ENCODE results near the gene ING3.
A peak's percentile ranks its signal among the peaks of the same experiment; 100 is the strongest.
"Not testable (repeated sequence)": the region's sequence is repeated elsewhere in the genome, so short reads cannot be mapped to it uniquely, and the experiment has no call there.

Gene ING3

DNA sequence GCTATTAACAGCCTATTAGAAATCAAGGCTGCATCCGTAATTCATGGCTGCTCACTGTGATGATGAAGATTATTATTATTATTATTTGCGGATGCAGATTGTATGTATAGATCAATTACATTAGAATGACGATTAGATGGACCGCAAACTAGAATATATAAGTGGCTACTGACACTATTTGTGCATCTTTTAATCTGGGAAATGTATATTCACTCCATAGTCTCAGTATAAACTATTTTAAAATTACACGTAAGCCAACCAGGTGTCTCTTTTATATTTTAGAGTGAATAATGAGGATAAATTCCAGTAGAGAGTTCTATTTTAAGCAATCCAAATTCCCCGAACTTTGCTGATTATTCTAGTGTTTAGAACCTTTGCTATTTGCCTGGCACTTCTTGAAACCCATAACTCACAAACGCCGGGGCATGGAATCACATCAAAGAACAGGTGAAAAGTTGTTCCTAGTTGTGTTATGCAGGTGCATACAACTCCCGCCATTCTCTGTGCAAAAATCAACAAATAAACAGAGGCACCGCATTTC, 509 bp upstream of the ING3 start:
- no peak for DNase-seq (ENCODE audit: extremely low read depth in 1 of 2, low read depth in 1 of 2)

DNA sequence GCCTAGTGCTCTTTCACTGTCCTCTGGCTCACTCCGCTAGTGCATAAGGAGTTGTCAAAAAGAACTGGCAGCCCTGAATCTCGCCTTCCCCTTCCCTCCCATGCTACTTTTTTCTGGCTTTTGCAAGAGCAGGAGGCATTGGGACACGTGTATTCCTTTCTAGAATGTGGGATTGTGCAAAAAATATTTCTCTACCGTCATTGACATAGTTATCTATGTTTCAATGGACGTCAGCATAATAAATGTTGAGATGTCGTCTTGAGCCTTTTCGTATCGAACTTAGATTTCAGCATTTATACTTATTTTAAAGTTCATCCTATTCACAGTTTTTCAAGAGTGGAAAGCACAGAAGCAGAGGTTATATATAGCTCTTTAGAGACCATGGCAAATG, 727 bp downstream of the ING3 start:
- no peak for DNase-seq (ENCODE audit: extremely low read depth in 1 of 2, low read depth in 1 of 2)

DNA sequence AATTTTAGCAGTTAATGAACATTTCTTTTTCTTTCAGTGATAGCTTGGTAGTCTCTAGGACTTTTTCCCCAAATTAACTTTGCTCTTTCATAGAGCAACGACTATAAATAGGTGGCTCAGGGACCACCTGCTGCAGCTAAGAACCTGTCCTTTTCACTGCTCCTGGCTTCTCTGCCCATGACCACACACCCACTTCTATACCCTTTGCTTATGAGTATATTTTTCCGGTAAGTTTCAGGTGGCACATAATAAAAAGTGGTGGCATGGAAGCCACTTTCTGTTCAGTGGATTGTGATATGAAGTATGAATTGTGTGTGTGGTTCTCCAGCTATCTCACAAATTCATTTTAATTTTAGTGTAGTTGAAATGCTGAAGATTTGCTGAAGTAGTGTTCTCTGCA, 1.2 kb downstream of the ING3 start:
- DNase-seq (ENCODE audit: extremely low read depth in 1 of 2, low read depth in 1 of 2) = no peak

DNA sequence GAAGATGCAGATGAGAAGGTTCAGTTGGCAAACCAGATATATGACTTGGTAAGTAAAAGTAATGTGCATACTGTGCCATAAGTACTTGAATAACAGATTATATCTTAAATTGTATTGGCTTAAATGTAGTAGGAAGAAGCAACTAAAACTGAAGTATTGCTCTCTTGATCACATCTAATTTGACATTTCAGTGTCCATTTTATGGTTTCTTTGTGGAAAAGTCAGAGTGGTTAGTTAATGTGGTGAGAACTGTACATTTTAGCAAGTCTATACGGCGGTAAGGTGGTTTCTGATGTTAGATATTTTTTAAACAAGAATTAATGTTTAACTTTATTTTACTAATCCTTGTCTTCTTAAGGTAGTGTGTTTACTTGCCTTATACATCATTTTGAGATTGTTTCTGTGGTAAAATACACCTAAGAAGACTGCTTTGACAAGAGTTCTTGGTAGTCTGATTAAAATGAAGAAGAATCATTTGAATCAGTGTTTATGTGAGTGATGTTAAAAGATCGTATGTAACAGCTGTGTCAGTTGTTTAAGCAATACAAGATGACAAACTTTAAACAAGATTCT, 5.1 kb downstream of the ING3 start:
- DNase-seq (ENCODE audit: extremely low read depth in 1 of 2, low read depth in 1 of 2) = no peak

DNA sequence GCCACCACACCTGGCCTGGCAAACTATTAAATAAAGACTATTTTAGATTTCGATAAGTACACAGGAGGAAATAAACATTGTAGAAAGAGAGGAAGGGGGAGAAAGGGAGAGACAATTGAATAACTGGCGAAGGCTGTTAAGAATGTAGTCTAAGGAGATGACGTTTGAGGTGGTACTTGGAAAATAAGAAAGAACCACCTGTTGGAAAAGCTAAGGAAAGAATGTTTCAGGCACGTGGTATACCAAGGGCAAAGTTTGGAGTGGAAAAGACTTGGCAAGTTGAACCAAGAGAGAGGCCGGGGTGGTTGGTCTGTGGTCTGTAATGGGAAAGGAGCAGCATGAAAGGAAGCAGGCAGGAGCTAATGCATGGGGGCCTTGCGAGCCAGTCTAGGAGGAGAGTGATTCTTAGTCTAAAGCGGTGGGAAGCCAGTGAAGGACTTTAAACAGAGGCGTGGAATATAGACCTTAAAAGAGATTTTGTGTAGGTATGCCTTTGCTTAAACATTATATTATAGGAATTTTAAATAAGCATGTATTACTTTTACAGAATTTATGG, 9.4 kb downstream of the ING3 start:
- DNase-seq (ENCODE audit: extremely low read depth in 1 of 2, low read depth in 1 of 2) = no peak

DNA sequence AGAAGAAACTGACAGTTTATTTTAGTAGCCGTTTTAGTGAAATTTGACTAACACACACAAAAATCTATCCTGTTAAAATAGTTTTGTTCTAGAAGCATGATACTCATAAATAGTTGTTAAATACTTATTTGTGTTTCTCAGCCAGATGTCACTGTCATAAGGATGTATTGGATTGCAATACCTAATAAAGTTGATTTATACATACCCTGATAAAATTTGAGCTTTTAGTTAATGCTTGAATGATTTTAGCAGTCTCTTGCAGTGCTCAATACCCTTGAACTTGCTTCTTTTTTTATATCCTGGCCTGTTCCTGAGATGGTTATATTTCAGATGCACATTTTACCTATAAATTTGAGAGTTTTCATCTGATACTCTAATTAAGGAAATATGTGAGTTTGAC, 10.1 kb downstream of the ING3 start:
- no peak for DNase-seq (ENCODE audit: extremely low read depth in 1 of 2, low read depth in 1 of 2)

DNA sequence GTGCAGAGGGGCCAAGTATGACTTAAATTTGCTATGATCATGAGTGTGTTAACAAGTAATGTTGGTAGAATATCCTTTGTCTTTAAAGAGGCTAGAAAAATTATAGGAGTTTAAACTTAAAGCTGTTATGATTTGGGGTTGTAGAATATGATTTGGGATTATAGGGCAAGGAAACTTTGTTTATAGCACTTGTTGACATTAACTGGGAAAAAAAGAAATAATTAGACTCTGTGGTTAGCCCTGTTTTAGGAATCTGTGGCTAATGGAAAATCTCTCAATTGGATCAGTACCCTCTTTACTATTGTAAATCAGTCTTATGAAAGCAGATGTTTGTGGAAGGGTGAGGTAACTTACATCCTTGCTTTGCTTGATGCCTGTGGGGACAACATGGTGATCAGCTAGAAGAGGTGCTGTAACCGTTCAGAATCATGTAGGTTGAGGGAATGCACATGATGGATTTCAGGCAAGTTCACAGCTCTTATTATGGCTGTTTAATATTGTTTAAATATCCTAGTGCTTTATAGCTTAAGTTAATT, 11.1 kb downstream of the ING3 start:
- no peak for DNase-seq (ENCODE audit: extremely low read depth in 1 of 2, low read depth in 1 of 2)

DNA sequence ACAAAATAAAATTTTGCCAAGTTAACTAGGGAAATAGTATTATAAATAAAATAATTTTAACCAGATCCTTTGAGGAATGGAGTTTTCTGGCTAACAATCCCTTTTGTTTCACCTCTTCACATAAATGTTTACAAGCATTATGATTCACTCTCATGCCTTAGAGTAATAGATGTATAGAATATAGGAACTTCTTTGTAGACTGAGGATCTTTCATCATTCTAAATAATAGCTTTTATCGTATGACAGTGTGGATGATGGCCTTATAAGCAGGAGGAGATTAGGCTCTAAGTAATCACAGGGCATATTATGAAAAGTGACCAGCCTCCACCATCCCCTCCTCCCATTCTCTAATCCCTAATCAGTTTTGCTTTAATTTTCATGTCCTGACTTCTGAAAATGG, 13.5 kb downstream of the ING3 start:
- DNase-seq (ENCODE audit: extremely low read depth in 1 of 2, low read depth in 1 of 2) = no peak

DNA sequence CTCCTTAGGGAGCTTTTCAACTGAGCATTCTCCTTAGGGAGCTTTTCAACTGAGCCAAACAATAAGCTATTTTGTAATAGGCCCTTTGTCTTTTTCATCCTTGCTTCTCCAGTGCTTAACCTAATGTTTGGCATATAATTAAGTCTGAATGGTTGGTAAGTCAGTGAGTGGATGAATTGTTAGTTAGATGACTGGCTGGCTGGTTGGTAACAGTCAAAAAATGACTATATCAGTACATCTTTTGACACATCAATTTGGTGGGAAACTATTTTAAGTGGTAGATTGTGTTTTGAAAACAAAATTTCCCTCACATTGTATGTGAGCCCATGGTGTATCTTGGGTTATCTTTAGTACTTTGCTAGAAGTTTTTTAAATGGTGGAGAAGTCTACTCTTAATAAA, 16.4 kb downstream of the ING3 start:
- DNase-seq (ENCODE audit: extremely low read depth in 1 of 2, low read depth in 1 of 2) = no peak

DNA sequence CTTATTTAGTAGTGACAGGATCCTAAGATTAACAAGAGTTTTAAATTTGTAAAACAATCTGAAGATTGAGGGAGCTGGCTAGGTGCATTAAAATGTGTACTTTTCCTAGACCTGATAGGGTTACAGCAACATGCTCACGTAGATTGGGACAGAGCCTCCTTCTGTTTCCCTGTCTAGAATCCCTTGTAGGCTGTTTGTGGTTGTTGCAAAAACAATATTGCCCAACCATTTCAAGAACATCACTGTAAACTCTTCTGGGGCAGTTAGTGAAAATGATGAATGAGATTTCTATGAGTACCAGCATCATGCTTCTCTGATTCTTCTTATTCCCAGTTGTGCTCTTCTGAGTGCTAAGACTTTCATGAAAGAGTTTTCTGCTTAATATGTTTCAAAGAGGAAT, 23.3 kb downstream of the ING3 start:
- DNase-seq (ENCODE audit: extremely low read depth in 1 of 2, low read depth in 1 of 2) = no peak

DNA sequence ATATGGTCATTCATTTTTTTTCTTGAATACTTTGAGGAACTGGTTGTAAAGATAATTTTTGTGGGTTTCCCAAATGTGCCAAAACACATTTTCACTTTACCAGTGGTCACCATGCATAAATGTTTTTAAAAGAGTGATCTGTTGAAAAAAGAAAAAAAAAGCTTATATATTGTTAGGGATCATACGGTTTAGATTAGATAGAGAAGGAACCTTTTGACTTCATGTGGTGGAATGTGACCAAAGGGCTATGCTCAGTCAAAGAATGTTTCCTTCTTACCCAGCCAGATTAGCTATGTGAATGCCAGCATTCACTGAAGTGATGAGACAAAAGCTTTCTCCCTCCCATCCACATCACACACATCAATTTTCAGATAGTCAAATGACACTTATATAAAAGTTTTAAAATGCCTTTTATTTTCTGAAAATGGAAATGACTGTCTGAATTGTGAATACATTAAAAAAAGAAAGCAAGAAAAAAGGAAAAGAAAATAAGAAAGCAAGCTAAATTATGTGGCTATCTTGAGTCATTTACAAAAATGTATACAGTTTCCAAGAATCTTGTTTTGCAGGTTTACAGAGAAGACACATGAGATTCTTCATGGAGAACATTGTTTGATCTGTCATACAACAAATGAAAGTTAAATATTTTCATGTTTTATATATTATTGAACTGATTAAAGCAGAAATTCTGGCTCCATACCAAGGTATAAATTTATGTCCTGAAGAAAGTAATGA, 29.4 kb downstream of the ING3 start:
- DNase-seq (ENCODE audit: extremely low read depth in 1 of 2, low read depth in 1 of 2) = no peak

DNA sequence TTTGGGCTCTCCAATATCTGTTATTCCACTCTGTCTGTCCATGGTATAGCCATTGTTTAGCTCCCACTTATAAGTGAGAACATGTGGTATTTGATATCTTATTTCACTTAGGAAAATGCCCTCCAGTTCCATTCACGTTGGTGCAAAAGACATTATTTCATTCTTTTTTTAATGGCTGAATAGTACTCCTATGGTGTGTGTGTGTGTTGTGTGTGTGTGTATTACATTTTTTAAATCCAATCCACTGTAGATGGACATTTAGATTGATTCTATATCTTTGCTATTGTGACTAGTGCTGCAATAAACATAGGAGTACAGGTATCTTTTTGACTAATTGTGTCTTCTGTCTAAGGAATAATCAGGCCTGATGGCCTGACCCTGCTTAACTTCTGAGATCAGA, 30.5 kb downstream of the ING3 start:
- no peak for DNase-seq (ENCODE audit: extremely low read depth in 1 of 2, low read depth in 1 of 2)

DNA sequence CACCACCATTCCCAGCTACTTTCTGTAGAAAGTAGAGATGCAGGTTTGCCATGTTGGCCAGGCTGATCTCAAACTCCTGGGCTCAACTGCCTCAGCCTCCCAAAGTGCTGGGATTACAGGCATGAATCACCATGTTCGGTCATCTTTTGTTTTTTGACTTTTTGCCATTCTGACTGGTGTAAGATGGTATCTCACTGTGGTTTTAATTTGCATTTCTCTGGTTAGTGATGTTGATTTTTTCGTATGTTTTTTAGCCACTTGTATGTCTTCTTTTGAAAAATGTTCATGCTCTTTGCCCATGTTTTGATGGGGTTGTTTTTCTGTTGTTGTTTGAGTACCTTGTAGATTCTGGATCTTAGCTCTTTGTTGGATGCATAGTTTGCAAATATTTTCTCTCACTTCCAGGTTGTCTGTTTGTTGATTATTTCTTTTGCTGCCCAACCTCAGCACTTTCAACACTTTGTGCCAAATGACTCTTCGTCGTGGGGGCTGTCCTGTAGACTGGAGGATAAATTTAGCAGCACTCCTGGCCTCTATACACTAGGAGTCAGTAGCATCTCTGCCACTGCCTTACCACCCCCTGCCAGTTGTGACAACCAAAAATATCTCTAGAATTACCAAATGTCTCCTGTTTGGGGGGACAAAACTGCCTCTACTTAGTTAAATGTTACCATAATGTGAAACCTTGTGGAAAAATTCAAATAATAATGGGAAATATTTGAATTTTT, 31.5 kb downstream of the ING3 start:
- no peak for DNase-seq (ENCODE audit: extremely low read depth in 1 of 2, low read depth in 1 of 2)

DNA sequence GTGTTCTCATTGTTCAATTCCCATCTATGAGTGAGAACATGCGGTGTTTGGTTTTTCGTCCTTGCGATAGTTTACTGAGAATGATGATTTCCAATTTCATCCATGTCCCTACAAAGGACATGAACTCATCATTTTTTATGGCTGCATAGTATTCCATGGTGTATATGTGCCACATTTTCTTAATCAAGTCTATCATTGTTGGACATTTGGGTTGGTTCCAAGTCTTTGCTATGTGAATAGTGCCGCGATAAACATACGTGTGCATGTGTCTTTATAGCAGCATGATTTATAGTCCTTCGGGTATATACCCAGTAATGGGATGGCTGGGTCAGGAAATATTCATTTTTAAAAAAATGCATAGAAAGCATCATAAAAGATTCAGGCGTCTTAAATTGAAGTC, 33.0 kb downstream of the ING3 start:
- DNase-seq (ENCODE audit: extremely low read depth in 1 of 2, low read depth in 1 of 2) = not testable (repeated sequence)

DNA sequence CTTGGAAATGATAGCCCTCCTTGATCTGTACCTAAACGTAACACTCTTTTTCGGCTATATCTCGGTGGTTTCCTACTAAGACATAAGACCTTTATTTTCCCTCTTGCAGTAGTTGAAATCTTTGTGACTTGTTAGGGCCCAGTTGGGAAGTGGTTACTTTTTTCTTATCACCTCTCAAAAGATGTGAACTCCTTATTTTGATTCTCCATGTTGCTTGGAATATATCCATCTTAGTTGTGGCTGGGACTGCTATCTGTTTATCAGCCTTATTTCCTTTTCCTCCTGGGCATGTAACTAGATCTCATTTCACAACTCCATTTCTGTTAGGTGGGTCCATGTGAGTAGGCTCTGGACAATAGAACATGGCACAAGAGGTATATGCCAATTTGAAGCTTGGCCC, 33.8 kb downstream of the ING3 start:
- no peak for DNase-seq (ENCODE audit: extremely low read depth in 1 of 2, low read depth in 1 of 2)

DNA sequence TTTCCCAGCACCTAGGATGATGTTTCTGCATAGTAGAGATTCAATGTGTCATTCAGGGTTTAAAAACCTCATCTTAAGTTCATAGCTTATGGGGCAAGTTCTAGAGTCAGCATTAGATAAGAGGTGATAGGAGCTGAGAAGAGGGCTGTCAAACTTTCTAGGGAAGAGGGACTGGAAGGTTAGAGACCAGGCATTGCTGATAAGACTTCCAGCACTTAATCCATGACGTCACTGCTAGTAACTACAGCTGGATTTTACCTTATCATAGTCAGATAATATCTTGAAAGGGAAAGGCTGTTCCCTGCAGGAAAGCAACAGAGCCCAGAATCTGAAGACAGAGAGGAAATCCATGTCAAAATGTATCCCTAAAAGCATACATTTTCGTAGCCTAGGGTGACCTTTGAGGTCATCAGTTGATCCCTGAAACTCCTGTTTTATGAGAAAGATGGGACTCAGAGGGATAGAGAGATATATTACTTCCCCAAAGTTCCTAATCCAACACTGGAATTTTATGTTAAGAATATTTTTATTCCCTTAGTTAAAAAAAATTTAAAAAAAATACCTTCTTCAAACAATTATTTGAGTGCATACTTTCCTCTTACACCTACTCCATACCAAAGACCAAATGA, 34.7 kb downstream of the ING3 start:
- no peak for DNase-seq (ENCODE audit: extremely low read depth in 1 of 2, low read depth in 1 of 2)

DNA sequence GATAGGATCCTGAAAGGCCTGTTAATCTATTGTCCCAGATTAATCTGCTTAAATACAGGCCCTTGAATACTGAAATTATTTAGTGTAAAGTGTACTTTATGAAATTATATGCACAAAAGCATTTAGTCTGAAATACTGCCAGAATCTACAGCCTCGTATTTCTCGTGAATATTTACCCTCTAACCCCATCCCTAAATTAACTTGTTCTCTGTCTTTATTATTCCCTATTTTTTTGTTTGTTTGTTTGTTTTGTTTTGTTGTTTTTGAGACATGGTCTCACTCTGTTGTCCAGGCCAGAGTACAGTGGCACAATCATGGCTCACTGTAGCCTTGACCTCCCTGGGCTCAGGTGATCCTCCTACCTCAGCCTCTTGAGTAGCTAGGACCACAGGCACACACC, 35.3 kb downstream of the ING3 start:
- DNase-seq (ENCODE audit: extremely low read depth in 1 of 2, low read depth in 1 of 2) = no peak

DNA sequence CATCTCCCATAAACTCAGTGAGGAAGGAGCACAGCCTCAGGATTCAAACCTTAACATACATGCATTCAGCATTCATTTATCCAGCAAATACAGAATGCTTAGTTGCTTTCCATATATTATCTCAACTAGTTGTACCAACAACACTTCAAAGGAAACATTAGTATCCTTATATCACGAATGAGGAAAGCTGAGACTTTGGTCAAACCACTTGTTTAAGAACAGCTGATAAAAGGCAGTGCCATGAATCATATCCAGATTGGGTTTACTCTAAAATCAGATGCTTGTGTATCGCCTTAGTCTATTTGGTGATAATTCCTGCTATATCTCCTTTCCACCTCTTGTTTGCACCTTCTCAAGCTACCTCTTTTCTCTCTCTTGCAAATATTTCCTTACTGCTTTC, 36.1 kb downstream of the ING3 start:
- no peak for DNase-seq (ENCODE audit: extremely low read depth in 1 of 2, low read depth in 1 of 2)

DNA sequence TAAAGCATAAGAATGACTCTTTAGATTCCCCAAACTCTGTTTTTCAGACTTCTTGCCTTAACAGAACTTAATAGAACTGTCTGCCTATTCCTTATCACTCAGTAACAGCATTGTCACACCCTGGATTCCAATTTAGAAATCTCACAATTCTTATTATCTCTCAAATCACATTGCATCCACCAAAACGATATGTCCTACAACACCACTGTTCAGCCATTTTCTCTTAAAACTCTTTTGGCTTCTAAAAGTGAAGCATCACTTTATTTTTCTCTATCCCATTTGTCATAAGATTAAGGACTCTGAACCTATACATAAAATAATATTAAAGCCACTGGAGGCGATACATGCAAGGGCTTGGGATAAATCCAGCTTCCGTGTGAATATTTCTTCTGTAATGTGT, 36.7 kb downstream of the ING3 start:
- no peak for DNase-seq (ENCODE audit: extremely low read depth in 1 of 2, low read depth in 1 of 2)

DNA sequence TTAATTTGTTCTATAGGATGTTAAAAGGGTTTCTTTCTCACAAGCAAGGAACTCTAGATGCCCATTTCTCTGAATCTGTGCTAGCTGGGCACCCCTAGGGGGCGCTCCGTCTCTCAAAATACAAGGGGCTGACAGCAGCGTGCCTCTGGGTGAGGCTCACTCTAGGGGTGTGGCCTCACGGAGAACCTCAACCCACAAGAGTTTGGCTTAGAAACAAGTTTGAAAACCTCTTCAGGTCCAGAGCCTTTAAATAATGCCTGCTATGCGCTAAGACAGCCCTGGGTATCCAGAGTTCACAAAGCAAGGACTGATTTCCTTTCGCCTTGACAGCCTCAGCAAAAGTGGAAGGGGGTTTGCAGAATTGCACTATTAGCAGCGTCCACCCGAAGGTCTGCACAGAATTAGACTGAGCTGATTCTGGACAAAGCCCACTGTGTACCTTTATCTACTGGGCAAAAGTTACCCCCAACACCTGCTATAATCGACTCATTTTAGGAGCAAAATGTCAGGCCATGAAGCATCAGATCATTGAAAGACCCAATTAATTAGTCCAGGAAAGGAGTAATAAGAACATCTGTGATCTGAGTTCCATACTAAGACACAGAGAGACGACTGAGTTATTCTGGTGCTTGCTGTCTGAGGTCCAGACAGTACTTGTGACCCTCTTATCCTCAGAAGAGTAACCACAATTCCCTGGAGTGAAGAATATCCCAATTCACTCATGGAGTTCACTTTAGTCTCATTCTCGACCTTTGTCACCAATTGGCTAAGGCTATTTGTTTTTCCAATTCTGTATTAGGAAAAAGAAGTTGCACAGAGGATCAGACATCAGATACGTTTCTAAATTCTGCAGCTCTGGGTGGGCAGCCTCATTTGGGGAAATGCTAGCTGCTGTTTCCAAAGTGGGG, 37.4 kb downstream of the ING3 start:
- peak; percentile 60 to 71 for DNase-seq (ENCODE audit: extremely low read depth in 1 of 2, low read depth in 1 of 2)
